Heart right ventricle (tissue), 16 donors: ENCODE results near the gene TBC1D22A. TPM values are rescaled to one million over a fixed set of nuclear protein-coding genes. Genes with fewer than 3 reads are reported as not detected.

ENCODE experiments used
- ATAC-seq, 8 donors: fragments of 200-7000 bp; cut with Tn5 transposase; one replicate each; pipeline ENCODE4 v1.9.1; 2020; ENCODE audit warnings: mild to moderate bottlenecking in 8 of 8, moderate library complexity in 8 of 8, moderate number of reproducible peaks in 1 of 8
- DNase-seq, 2 donors: peaks; one replicate each; pipeline ENCODE4 v3.0.0-alpha.2; 2020
- H3K27ac ChIP-seq, 10 donors: fragments of 200-600 bp; sonication (generic) in 2 of 10; one replicate each; pipeline versions ENCODE4 v1.5.0 to v1.8.0; 2020 to 2022; ENCODE audit warnings: mild to moderate bottlenecking in 3 of 10
- H3K27me3 ChIP-seq, 7 donors: fragments of 200-600 bp; one replicate each; pipeline ENCODE4 v1.8.0; 2021 to 2022; ENCODE audit warnings: mild to moderate bottlenecking in 2 of 7
- H3K36me3 ChIP-seq, 9 donors: fragments of 200-600 bp; sonication (generic) in 1 of 9; one replicate each; pipeline versions ENCODE4 v1.5.0 to v1.8.0; 2020 to 2022; ENCODE audit warnings: mild to moderate bottlenecking in 2 of 9
- H3K4me1 ChIP-seq, 9 donors: fragments of 200-600 bp; sonication (generic) in 1 of 9; one replicate each; pipeline versions ENCODE4 v1.5.0 to v1.8.0; 2020 to 2022; ENCODE audit warnings: mild to moderate bottlenecking in 4 of 9
- H3K4me3 ChIP-seq, 10 donors: fragments of 200-600 bp; sonication (generic) in 2 of 10; one replicate each; pipeline versions ENCODE4 v1.5.0 to v1.8.0; 2020 to 2022; ENCODE audit warnings: mild to moderate bottlenecking in 7 of 10, moderate library complexity in 2 of 10
- H3K9me3 ChIP-seq, 11 donors: fragments of 200-600 bp in 10 of 11; sonication (generic) in 2 of 11; one replicate each; pipeline versions ENCODE4 v1.5.0 to v1.8.0; 2013 to 2022; ENCODE audit warnings: mild to moderate bottlenecking in 2 of 11, control low read depth in 1 of 11, moderate library complexity in 1 of 11
- WGBS, 2 donors: extraction: QIAGEN DNeasy Blood & Tissue Kit; methylation state at CpG; one replicate each; pipeline ENCODE4 v1.1.7; 2013; ENCODE audit warnings: inconsistent platforms in 1 of 2; 5-methylcytosine and 5-hydroxymethylcytosine counted together
- intact Hi-C, 10 donors: fragments of 100-400 bp; cut with DNase I; formaldehyde crosslinking; loops; one replicate each; pipeline versions ENCODE4 v1.11.1 to v1.14.2; 2022
- polyA plus RNA-seq, 2 donors: library from polyadenylated mRNA; stranded (reverse); fragments of 200-250 nt; gene quantifications; one replicate each; pipeline ENCODE4 v1.2.3, GENCODE V29; 2013
- total RNA-seq, 10 donors: library from RNA; stranded (reverse); fragmentation: NEBNext Ultra II Directional in 3 of 10; extraction: Animal tissue kit (Norgen Biotek cat#: 25700) in 3 of 10; gene quantifications; one replicate each; pipeline versions ENCODE4 v1.2.1 to v1.2.4, GENCODE V29; 2021 to 2023
- TF ChIP-seq, protein P1 (sequence below), 9 donors: fragments of 200-600 bp; sonication (generic) in 2 of 9; IDR thresholded peaks; one replicate each; pipeline versions ENCODE4 v1.5.0 to v1.8.0; 2021 to 2022; ENCODE audit warnings: antibody characterized with exemption in 9 of 9, mild to moderate bottlenecking in 5 of 9, moderate library complexity in 1 of 9
- donor health status: Arrhythmogenic right ventricular cardiomyopathy.
- donor health status: ischemic (EF 13 %, LVEDD 7.1; RV severe dilation, severe dysfunction).
- donor health status: healthy with polysubstance abuse.
- donor health status: DM: no; HTN: yes; CAD: no.
- donor health status: DM: no; HTN: no; CAD: no.
- donor health status: ischemic (EF 25% LVEDD 6.9; RV normal size, moderate dysfunction).
- donor health status: ischemic (EF 25% LVEDD 5.7; RV mildly dilated, moderate dysfunction).
- donor health status: healthy.
- donor health status: DM: yes; HTN: yes; CAD: no.
- donor health status: Ischemic cardiomyopathy.
- donor health status: ischemic (EF 35%, LVEDD 5.7; RV mildly dilated, moderate dysfunction).
- donor health status: nonischemic (EF 11% LVEDD 7.7; RV severe dilation, severe dysfunction).
- donor health status: DM: yes; HTN: yes; CAD: no.
- donor health status: PGD.
- donor health status: ischemic (EF 29% LVEDD 5.4; RV normal size, mild dysfunction).
- donor health status: nonischemic (EF 23%, LVEDD 6.1; RV moderate dilation, normal function).

Gene TBC1D22A
- total and polyA plus RNA-seq, 12 donors, result 7.2 to 27.9 (median 17.9) TPM

GRCh38 chr22:47015589-47016178 lies 253.2 kb downstream of the TBC1D22A start:
- TF ChIP-seq, protein P1, sequence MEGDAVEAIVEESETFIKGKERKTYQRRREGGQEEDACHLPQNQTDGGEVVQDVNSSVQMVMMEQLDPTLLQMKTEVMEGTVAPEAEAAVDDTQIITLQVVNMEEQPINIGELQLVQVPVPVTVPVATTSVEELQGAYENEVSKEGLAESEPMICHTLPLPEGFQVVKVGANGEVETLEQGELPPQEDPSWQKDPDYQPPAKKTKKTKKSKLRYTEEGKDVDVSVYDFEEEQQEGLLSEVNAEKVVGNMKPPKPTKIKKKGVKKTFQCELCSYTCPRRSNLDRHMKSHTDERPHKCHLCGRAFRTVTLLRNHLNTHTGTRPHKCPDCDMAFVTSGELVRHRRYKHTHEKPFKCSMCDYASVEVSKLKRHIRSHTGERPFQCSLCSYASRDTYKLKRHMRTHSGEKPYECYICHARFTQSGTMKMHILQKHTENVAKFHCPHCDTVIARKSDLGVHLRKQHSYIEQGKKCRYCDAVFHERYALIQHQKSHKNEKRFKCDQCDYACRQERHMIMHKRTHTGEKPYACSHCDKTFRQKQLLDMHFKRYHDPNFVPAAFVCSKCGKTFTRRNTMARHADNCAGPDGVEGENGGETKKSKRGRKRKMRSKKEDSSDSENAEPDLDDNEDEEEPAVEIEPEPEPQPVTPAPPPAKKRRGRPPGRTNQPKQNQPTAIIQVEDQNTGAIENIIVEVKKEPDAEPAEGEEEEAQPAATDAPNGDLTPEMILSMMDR (IDR thresholded peaks at IDR 0.05), result no peak
- H3K9me3 ChIP-seq, result no peaks in the 10 kb centered on the region
- no peaks in the 10 kb centered on the region for H3K27me3 ChIP-seq
- no peak overlapping the region for H3K4me3 ChIP-seq
- intact Hi-C loops, result no loop called here
- no peak for DNase-seq
- no peak overlapping the region for H3K27ac ChIP-seq
- no peak for ATAC-seq
- no peaks in the 10 kb centered on the region for H3K4me1 ChIP-seq
- H3K36me3 ChIP-seq, result peaks cover 0 to 11% (median 0%) of the 10 kb centered on the region in 9 donors
- WGBS, 2 donors, result 90 to 94% methylated on average over 16 of the region's 16 CpGs

DNA sequence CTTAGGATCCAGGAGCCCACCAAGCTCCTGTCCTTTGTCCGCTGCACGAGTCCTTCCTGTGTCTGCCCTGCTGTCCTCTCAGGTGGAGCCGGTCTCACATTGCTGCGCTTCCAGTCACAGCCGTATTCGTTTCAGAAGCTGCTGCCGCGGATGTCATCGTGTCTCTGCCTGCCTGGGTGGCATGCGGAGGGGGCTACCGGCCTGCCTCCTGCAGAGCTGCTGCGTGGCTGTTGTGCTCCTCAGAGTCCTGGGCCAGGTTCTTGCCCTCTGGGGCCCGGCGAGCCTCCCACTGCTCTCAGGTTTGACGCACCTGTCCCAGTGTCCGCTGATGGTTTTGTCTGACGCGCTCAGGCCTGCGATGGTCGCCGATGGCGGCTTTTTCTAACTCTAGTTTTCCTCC lies 254.2 kb downstream of the TBC1D22A start:
- intact Hi-C loops, result no loop called here
- DNase-seq (no peak), ATAC-seq (no peak)
- 96% methylated on average over 22 of the region's 22 CpGs for WGBS, 2 donors
- H3K4me1 ChIP-seq, result peaks cover 0 to 2% (median 0%) of the 10 kb centered on the region in 9 donors
- no peaks in the 10 kb centered on the region for H3K9me3 ChIP-seq
- H3K36me3 ChIP-seq, result peaks cover 0 to 7% (median 0%) of the 10 kb centered on the region in 9 donors
- H3K27ac ChIP-seq, result no peak overlapping the region
- no peaks in the 10 kb centered on the region for H3K27me3 ChIP-seq
- TF ChIP-seq, protein P1 (IDR thresholded peaks at IDR 0.05), result no peak
- no peak overlapping the region for H3K4me3 ChIP-seq

- intact Hi-C loops, result no loop called here
- no peak for ATAC-seq
- TF ChIP-seq, protein P1 (IDR thresholded peaks at IDR 0.05), result no peak
- whole genome bisulfite sequencing, 2 donors, result 89 to 90% methylated on average over 13 of the region's 13 CpGs
- Histone ChIP-seq H3K27ac (no peak overlapping the region), H3K9me3 (no peaks in the 10 kb centered on the region), H3K4me3 (no peak overlapping the region), H3K27me3 (no peaks in the 10 kb centered on the region), H3K36me3 (peaks cover 0 to 7% (median 0%) of the 10 kb centered on the region in 9 donors), H3K4me1 (peaks cover 0 to 6% (median 0%) of the 10 kb centered on the region in 9 donors)
- DNase-seq, result no peak
Measured at GRCh38 chr22:47017245-47017644, 254.8 kb downstream of the TBC1D22A start.

DNA sequence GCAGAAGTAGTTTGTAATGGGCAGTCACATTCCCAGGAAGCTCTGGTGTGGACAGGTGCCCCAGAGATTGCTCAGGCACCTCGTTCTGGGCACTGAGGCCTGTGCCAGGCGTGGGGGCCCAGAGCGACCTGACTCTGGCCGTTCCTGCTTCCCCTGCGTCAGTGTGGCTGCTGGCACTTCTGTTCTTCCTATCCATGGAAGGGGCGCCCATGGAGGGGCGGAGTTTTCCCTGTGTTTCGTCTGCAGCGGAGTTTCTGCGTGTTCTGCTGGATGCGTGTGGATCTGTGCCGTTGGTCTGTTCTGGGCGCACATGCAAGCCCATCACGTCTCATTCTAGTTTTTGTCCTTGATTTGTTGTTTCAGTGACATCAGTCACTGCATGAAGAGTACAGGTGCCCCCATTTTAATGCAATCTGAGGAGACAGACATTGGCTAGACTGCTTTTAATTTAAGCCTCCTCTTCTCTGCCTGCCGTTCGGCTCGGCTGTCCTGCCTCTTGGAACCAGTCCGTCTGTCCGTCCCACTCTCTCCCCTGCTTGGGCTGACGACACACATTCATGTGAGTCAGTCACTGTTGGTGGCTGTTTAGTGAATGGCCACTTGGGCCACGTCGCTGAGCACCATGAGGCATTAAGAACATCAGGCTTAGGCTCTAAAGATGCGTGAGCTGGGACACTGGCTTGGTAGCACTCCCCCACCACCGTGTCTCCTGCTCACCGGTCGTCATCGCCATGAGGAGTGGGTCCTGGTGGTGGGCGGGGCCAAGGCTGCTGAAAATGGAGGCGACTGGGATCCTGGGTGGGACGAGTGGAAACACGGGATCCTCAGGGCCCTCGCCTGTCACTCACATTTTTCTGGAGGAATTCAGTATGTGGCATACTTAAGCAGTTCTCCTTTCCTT lies 255.8 kb downstream of the TBC1D22A start:
- H3K4me1 ChIP-seq, result peaks cover 0 to 6% (median 0%) of the 10 kb centered on the region in 9 donors
- H3K36me3 ChIP-seq, result peaks cover 0 to under 1% (median 0%) of the 10 kb centered on the region in 9 donors
- intact Hi-C loops, result no loop called here
- WGBS, 2 donors, result 86 to 90% methylated on average over 32 of the region's 32 CpGs
- no peaks in the 10 kb centered on the region for H3K27me3 ChIP-seq
- no peak overlapping the region for H3K4me3 ChIP-seq
- ATAC-seq, result no peak
- H3K9me3 ChIP-seq, result no peaks in the 10 kb centered on the region
- no peak overlapping the region for H3K27ac ChIP-seq
- no peak for DNase-seq
- TF ChIP-seq, protein P1 (IDR thresholded peaks at IDR 0.05), result no peak
